ENCODE results near the gene TAF4.

DNA sequence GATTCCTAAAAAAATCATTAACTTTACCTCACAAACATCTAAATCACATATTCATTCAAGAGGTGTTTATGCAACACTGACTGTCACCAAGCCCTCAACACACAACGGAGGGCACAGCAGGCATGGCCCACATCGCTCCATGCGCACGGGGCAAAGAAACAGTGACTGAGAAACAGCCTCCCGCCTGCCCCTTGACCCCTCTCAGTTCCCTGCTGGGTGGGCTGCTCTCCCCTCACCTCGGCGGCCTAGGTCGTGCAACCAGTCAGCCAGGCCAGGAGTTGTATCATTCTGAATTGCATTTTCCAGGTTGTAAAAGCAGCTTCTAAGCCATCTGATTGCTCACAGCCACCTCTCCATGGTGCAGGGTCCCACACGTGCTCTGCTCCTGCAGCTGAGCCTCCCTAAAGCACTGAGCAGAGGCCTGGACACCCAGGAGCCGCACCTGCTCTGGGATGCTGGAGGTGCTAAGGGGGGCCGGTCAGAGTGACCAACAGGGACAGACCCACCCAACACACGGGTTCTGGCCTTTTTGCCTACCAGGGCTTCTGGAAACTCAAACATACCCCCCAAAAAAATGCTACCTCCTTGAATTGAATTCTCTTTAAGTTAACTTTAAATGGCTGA lies 37.9 kb downstream of the TAF4 start:
- TF ChIP-seq ZNF274 (IDR thresholded peaks at IDR 0.05; ENCODE audit: low read depth, low read length) (no peak), YY1 (IDR thresholded peaks at IDR 0.05; ENCODE audit: insufficient read depth, insufficient read length) (no peak), SUZ12 (IDR thresholded peaks at IDR 0.05; ENCODE audit: extremely low read depth, insufficient read depth, insufficient read length) (no peak)

Data from NT2/D1 (cell line).